8988T (cell line): Measurements from ENCODE around the gene CFAP161.
A peak's percentile ranks its signal among the peaks of the same experiment; 100 is the strongest.

Experiments used
- DNase-seq: peaks from one replicate; pipeline ENCODE4 v3.0.0; 2011

CFAP161 gene

DNA sequence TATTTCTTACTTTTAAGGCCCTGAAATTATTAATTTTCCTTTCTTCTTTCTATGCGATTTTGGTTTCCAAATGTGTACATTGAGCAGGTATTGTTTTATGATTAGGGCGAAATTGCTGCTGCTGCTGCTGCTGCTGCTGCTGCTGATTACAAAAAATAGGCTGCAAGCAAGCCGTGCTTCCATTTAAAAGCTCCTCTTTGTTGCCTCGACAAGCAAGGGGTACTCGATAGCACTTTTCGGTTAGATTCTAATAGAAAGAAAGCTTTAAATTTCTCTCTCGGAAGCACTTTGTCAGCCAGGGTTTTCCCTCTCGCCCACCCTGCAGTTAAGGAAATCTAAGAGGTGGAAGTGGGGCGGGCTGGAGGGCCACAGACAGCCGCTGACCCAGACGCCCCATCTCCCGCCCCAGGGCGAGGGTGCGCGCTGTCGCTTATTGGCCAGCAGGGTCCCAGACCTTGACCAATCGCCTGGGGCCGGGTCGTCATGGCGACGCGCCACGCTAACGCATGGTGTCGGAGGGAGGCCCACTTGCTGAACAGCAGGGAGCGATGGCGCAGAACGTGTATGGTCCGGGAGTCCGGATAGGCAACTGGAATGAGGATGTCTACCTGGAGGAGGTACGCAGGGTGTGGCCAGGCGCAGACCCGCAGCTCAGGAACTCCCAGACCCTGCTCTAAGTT is at the start of gene CFAP161:
CFAP161 (plus strand) TSS at position 489 of the 680 bp plus-strand sequence; CDS start at position 549, 60 bp downstream.
- DNase-seq: no peak

DNA sequence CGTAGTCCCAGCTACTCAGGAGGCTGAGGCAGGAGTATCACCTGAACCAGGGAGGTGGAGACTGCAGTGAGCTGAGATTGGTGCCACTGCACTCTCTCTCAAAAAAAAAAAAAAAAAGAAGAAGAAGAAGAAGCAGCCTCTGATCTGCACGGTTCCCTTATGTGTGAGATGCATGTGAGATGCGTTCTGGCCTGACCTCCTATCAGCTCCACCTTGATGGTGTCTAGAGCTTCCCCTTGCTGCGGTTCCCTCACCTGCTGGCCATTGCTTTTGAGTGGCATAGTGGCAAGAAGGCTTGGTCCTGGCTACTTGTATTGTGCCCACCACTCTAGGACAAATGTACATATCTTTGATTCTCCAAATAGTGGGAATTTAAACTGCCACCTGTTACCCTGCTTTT is 49.4 kb upstream of the CFAP161 start:
- DNase-seq: no peak

DNA sequence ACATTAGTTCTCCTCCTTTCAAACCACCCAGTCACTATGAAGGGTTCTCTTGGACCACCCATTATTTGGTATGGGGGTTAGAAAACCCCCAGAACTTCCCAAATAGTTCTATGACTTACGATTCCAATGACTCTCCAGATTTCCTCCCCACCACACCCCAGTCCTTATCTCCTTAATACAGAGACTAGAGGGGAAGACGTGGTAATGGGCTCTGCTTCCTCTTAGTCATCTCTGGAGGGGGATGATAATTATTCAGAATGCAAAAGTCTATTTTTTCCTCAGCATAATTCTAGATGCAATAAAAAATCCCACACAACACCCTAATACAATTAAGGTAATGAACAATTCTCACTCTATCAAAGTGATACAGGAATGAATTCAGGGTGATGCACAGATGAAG is 48.9 kb upstream of the CFAP161 start:
- DNase-seq: no peak

- no peak for DNase-seq
These were observed 48.2 kb upstream of the CFAP161 start for GRCh38 chr15:81085898-81086297.

- no peak for DNase-seq
These were observed 47.0 kb upstream of the CFAP161 start for GRCh38 chr15:81087066-81087465.

- DNase-seq: no peak
These were observed 46.4 kb upstream of the CFAP161 start for GRCh38 chr15:81087694-81088093.

DNA sequence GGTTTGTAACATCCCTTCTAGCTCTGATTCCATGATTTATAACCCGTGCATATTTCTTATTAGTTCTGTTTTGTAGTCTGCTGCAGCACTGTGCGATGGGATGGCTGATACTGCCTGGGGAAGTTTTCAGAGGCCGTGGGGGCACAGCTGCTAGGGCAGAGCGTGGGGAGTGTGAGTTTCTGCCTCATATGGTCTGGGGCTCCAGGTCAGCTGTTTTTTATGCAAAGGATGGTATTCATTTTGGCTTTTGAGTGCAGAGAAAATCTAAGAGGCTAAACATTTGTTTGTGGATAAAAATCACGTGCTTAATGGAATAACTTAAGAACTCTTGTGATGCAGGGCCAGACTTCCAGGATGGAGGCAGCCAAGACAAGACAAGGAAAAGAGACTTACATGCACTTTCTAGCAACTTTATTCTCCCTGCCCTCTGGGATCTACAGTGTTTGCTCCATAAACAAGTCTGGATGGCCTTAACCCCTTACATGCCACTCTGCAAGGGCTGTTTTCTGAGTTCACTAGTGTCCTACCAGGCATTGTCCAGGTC is 45.5 kb upstream of the CFAP161 start:
- no peak for DNase-seq

- DNase-seq: no peak
These were observed 42.0 kb upstream of the CFAP161 start for GRCh38 chr15:81091889-81092558.

- DNase-seq: no peak
These were observed 41.5 kb upstream of the CFAP161 start for GRCh38 chr15:81092559-81092902.

- DNase-seq: no peak
These were observed 40.1 kb upstream of the CFAP161 start for GRCh38 chr15:81093961-81094360.

GRCh38 chr15:81095690-81096365 is 38.2 kb upstream of the CFAP161 start:
- DNase-seq: no peak

- DNase-seq: no peak
These were observed 37.7 kb upstream of the CFAP161 start for GRCh38 chr15:81096398-81096797.

GRCh38 chr15:81097116-81097889 is 36.8 kb upstream of the CFAP161 start:
- no peak for DNase-seq

- no peak for DNase-seq
These were observed 36.2 kb upstream of the CFAP161 start for GRCh38 chr15:81097890-81098280.

- no peak for DNase-seq
These were observed 35.7 kb upstream of the CFAP161 start for GRCh38 chr15:81098349-81098748.

DNA sequence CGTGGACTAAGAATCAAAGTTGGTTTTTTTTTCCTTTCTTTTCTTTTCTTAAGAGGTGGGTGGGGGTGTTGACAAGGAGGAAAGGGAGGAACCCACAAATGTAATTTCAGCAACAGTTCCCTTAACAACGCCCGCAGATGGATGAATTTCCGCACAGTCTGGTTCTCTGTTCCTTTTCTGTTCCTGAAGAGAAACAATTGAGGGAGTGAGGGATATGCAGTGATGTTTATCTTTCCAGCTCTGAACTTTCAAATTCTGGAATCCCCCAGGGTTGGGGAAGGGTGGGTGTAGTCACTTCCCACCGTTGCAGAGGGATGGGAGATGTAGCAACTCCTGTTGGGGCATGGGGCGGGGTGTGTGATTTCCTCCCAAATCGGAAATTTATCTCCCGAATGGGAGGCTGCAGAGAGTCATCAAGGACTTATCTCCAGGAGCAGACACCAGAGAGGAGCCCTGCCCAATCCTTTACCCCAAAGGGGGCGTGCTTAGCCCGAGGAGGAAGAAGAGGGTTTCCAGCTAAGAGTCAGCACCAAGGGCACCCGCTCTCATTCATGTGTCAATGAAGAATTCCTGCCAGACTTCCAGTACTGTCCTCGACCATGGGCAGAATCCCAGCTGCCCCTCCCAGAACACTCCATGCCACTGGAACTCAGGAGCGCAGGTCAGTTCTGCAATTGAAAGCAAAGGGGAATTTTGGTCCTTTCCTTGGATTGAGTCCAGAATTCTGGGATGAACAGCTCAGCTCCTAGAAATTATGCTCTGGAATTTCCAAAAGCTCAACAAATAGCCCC is 35.0 kb upstream of the CFAP161 start:
- DNase-seq: no peak

DNA sequence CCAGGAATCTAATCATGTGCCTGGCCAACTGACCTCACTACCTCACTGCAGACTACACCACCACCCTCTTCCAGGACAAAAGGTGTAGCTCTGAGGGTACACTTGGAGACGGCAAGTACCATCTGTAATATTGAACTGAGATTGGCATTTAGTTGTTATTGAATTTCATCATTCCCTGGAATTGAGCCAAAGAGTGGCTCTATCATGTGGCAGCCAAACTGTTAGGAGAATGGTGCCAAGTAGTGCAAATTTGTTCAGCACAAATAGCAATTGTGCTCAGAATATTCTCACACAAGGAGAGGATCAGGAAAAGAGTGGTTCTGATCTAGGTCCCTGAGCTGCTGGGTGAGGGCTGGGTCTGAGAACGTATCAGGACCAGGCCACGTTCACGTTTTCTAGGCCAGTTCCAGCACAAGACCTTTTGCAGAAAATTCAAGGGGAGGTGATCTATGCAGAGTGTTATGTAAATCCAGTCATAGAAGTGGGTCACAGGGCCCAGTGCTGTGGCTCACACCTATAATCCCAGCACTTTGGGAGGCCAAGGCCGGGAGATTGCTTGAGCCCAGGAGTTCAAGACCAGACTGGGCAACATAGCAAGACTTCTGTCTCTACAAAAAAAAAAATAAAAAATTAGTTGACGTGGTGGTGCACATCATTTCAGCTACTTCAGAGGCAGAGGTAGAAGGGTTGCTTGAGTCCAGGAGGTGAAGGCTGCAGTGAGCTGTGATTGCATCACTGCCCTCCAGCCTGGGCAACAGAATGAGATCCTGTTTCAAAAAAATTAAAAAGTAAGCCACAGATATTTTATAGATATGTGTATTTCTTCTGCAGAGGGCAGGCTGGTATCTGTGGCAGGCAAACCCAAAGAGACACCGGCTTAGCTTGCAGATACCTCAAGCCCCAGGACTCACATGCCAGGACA is 31.9 kb upstream of the CFAP161 start:
- no peak for DNase-seq

DNA sequence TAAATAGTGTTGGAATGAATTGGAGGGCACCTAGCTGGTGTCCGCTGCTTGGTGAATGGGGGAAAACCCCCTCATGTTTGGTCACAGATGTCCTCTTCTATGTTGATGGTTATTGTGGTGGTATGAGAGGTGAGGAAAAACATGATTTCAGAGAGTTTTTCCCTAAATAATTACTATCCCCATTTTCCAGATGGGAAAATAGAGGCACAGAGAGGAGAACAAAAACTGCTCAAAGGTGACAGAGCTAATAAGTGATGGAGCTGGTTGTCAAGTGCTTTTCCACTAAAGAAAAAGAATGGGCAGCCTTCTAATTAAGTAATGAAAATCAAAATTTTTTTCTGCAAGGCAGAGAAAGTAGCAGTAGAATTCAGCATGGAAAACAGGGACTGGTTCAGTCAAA is 30.2 kb upstream of the CFAP161 start:
- DNase-seq: no peak

DNA sequence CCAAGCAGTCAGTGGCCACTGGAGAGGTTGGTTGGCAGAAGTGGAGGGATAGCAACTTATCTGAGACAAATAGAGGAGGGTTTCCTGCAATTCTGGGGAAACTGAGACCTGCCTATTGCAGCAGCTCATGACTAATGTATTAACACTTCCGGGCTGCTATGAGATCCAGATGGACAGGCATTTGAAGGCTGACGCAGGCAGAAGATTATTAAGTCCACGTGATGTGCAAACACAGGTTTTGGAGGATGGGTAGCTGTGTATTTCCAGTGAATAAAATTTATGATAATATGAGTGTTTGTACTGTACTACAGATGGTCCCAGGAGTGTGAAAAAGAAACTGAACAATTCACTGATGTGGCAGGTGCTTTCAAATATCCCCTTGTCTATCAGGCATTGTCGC is 28.5 kb upstream of the CFAP161 start:
- no peak for DNase-seq

- DNase-seq: peak; percentile 16
These were observed 27.5 kb upstream of the CFAP161 start for GRCh38 chr15:81106560-81106959.

DNA sequence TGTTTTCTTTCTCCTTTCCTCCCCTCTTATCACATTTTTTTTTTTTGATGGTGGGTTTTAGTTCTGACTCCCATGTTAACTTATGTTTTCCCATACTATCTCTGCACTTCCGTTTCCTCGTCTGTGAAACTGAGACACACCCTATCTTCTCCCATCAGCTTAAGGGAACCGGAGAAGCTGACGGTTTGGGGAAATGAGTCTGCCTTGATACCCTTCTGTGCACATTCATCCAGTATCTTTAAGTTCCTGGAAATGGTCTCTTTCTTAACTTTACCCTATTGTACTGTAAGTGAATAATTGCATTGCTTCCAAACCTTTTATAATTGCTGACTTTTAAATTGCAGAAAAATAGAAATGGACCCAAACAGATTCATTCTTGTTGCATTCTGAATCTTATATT is 26.2 kb upstream of the CFAP161 start:
- DNase-seq: no peak
